Ishikawa (cell line): Measurements from ENCODE around the gene SLC6A18.

Experiments
- CEBPB ChIP-seq: IDR thresholded peaks from 2 replicates; pipeline ENCODE4 v1.6.1; 2012
- CREB1 ChIP-seq: IDR thresholded peaks from 2 replicates; pipeline ENCODE4 v1.6.1; 2012; ENCODE audit warnings: low read depth
- EGR1 ChIP-seq: IDR thresholded peaks from 2 replicates; pipeline ENCODE4 v1.6.1; 2012
- EP300 ChIP-seq: IDR thresholded peaks from 2 replicates; pipeline ENCODE4 v1.6.1; 2012; ENCODE audit warnings: borderline replicate concordance
- TAF1 ChIP-seq: IDR thresholded peaks from 2 replicates; pipeline ENCODE4 v1.6.1; 2012; ENCODE audit warnings: low read depth, mild to moderate bottlenecking
- TCF12 ChIP-seq: IDR thresholded peaks from 2 replicates; pipeline ENCODE4 v1.6.1; 2012; ENCODE audit warnings: low read depth
- YY1 ChIP-seq: IDR thresholded peaks from 2 replicates; pipeline ENCODE4 v1.6.1; 2012; ENCODE audit warnings: low read depth
- ZBTB7A ChIP-seq: IDR thresholded peaks from 2 replicates; pipeline ENCODE4 v1.6.1; 2012; ENCODE audit warnings: low read depth
- TF ChIP-seq, protein P1 (sequence below): IDR thresholded peaks from 2 replicates; pipeline ENCODE4 v1.6.1; 2012; ENCODE audit warnings: low read depth, mild to moderate bottlenecking
- TF ChIP-seq, protein P2 (sequence below): IDR thresholded peaks from 2 replicates; pipeline ENCODE4 v1.6.1; 2012

GRCh38 chr5:1206521-1207412 is 18.4 kb upstream of the SLC6A18 start:
- TF ChIP-seq TCF12 (no peak), TAF1 (no peak), EP300 (no peak), CREB1 (no peak), EGR1 (no peak), YY1 (no peak), CEBPB (no peak), ZBTB7A (no peak)
- TF ChIP-seq, protein P1, sequence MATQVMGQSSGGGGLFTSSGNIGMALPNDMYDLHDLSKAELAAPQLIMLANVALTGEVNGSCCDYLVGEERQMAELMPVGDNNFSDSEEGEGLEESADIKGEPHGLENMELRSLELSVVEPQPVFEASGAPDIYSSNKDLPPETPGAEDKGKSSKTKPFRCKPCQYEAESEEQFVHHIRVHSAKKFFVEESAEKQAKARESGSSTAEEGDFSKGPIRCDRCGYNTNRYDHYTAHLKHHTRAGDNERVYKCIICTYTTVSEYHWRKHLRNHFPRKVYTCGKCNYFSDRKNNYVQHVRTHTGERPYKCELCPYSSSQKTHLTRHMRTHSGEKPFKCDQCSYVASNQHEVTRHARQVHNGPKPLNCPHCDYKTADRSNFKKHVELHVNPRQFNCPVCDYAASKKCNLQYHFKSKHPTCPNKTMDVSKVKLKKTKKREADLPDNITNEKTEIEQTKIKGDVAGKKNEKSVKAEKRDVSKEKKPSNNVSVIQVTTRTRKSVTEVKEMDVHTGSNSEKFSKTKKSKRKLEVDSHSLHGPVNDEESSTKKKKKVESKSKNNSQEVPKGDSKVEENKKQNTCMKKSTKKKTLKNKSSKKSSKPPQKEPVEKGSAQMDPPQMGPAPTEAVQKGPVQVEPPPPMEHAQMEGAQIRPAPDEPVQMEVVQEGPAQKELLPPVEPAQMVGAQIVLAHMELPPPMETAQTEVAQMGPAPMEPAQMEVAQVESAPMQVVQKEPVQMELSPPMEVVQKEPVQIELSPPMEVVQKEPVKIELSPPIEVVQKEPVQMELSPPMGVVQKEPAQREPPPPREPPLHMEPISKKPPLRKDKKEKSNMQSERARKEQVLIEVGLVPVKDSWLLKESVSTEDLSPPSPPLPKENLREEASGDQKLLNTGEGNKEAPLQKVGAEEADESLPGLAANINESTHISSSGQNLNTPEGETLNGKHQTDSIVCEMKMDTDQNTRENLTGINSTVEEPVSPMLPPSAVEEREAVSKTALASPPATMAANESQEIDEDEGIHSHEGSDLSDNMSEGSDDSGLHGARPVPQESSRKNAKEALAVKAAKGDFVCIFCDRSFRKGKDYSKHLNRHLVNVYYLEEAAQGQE = no peak
- TF ChIP-seq, protein P2, sequence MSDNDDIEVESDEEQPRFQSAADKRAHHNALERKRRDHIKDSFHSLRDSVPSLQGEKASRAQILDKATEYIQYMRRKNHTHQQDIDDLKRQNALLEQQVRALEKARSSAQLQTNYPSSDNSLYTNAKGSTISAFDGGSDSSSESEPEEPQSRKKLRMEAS = no peak
